ENCODE results near the gene NAPG.
"Not testable (repeated sequence)": the region's sequence is repeated elsewhere in the genome, so short reads cannot be mapped to it uniquely, and the experiment has no call there.

Gene NAPG

DNA sequence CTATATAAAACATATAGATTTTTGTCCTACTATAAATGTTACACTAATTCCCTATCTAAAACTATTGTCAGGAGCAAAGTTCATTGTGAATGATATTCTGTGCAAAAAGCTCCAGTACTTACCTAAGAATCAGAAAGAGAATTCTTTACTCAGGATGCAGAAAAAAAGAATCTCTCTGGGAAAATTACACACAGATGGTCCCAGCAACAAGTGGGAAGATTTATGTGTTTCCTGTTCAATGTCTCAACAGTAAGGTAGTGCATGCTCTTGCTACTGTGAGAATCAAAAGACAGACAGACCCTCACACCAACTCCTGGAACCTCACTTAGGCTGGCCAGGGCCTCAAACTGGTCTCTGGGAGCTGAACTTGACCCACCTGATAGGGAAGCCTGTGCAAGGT is 11.2 kb upstream of the NAPG start:
- DNase-seq, result no peak

DNA sequence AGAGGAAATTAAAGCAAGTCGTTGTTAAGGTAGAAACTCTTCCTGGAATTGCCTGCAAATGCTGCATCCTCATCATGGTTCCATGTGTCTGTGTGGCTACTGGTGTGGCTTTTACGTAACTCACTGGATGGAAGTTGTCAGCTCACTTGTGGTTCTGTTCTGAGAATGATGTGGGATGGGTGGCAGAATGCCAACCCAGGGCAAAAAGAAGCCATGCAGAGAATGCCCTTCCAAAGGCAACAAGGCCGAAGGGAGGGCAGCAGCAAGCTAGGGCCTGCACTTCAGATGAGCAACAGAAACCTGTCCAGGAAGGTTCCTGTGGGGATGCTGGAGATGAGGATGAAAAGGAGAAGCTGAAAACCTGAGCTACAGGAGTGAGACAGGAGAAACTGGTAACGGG is 10.4 kb upstream of the NAPG start:
- DNase-seq, result no peak

DNA sequence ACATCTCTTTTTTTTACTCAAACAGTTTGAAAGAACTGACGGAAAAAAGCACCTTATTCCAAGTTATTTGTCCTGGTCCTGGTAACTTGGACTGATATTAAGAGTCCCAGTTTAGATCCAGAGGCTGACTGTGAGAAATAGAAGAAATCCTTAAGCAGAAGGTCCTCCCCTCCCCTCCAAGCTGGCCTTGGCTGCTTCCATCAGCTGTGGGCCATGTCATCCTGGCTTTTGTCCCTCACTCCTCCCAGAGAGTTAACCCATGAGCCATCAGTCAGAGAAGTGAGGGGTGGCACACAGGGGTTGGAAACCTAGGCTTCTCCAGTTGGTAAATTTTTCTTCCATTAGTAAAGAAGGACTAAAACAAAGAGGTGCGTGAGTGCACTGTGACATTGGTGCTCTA is 9.7 kb upstream of the NAPG start:
- no peak for DNase-seq

DNA sequence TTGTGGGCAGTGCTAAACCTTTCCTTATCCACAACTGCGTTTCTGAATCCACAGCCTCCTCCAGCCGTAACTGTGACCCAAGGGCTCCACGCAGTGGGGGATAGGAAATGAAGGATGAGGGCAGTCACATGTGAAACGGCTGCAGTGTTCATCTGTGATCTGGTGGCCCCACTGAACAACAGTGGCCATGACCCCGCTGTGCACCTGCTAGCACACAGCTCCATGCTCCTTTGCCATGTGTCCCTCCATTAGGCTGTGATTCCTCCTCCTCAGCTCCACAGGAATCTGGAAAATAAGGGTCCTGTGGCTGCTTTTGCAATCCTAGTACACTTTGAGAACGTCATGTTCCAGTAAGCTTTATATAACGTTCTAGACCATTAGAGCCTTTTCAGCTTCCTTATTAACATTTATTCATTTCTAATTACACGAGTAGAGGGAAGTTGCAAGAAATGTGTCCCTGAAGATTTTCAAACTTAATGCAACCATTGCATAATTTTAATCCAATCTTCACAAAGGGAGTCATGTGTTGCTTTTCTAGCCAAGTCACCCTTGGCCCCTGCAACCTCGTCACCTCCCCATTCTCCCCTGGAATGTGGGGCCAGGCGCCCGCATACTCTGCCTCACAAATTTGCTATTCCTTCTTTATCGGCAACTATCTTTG is 7.1 kb upstream of the NAPG start:
- DNase-seq, result no peak

DNA sequence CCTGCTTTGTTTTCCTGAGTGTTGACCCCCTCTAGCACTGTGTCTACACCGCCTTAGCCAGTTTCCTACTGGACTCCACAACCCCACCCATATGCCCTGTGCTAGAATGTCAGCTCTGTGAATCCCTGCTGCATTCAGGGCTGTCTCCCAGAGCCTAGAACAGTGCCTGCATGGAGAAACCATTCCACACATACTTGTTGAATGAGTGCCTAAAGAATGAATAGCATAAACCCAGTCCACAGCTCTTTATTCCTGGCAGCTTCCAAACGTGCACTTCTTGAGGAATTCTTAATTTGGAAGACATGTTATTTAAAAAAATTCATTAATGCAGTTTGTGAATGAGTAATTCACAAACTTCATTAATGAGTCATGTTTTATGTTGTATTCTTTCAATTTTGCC is 6.5 kb upstream of the NAPG start:
- no peak for DNase-seq

DNA sequence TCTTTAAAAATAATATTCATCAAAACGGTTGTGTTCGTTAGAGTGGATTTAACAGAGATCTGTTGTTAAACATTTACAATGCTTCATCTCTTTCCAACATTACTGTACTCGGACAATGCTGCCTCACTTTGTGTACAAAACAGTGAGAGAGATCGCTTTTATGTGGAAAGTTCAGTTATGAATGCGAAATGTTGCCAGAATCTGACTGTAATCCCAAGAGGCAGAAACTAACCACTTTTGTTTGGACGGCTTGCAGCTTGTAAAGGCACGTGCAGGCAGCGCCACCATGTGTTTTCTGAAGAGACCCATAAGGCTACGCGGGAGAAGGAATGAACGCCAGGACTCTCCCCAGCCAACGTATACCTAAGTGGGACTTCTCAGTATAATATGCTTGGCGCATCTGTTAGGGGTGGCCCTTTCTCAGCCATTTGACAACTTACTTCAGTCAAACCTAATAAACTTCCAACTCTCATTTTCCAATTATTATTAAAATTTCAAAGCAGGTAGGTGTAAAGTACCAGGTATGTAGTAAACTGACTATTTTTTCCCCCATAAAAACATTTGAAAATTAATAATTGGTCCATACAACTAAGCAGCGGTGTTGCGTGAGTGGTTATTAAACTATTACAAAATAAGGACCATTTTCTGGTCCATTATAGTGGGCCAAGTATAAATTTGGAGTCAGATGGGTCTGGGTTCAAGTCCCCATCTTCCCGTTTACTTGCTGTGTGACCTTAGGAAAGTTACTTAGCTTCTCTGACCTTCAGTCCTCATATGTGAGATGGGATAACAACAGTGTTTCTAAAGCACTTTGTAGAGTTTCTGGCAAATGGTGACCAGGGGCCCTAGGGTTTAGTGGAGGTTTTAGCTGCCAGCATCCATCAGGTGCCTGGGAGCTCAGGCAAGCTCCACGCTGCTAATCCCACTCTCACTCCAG is 5.6 kb upstream of the NAPG start:
- no peak for DNase-seq

DNA sequence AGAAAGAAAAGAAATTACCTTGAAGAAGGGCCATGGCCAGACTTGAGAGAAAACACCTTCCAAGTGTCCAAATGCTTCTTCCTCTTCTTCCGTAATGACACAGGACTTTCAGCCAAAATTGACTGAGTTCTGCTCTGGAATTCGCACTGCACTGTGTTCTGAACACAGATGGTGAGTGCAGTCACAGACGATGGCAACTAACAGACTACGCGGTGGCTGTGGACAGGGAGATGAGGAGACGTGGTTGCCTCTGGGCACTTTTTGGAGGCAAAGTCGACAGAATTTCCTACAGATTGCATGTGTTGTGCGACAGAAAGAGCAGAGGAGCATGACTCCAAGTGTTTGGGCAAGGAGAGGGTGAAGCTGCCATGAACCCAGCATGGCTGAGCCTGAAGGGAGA is 4.3 kb upstream of the NAPG start:
- DNase-seq, result no peak

DNA sequence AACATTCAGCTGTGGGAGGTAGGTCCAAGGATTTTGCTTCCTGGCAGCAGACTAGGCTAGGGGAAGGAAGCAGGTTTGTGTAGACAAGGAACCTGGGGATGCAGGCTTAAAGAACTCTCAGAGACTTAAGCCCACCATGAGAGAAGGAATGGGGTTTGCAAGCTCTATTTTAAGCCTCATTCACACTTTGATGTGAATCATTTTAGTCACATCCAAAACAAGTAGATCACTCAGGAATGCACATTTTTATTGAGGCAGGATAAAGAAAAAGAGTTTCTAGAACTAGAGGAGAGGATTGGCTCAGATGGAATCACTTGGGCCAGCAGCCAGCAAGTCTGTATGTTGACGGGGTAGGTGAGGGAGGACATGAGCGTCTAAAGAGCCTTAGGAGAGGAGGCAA is 3.3 kb upstream of the NAPG start:
- no peak for DNase-seq

DNA sequence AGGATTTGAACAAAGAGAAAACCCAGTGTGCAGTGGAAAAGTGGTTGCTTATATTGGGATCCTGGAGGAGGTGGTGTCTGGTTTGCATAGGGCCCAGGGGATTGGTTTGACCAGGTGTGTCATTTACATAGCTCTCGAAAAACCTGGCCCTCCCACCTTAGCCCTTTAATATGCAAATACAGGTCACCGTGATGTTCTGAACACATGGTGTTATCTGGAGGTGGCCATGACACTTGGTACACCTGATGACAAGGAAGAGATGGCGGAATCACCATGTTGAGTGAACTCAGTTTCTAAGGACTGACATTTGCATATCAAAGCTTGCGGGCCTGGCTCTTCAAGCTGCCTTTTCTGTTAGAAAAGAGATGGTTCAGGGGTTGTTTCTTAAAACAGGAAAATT is 2.3 kb upstream of the NAPG start:
- DNase-seq, result no peak

DNA sequence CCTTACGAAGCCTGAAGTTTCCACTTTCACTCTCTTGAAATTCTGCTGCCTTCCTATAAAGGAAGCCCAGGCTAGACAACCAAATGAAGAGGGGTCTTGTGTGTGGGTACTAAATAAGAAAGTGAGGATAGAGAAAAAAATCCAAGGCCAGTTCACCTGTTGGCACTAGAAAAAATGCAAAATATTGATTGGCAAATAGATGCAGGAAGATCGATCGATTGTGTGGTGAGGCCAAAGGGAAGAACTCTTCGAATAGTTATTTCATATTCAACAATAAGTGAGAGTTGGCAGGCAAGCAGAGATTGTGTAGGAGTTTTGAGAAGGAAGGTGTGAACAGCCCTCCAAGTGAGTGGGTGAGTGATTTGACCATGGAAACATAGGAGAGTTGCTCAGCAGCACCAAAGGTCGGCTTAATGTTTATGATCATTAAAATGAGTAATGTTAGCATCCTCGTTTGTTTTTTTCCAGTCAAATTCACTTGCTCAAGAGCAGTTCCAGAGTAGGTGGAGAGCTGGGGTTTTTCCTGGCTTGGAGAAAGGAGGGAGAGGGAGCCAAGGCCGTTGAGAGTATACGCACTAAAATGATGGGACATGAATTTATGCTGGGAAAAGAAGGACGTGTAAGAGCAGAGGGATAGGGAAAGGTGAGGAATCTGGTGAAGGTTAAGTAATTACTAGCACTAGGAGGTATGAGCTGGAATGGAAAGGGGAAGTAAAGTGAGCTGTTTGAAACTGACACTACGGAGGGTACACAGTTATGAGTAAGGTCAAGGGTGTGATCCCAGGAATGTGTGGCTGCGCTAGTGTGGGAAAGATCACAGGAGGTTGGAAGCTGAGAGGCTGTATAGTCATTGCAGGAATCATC is 1.1 kb upstream of the NAPG start:
- DNase-seq, result no peak

DNA sequence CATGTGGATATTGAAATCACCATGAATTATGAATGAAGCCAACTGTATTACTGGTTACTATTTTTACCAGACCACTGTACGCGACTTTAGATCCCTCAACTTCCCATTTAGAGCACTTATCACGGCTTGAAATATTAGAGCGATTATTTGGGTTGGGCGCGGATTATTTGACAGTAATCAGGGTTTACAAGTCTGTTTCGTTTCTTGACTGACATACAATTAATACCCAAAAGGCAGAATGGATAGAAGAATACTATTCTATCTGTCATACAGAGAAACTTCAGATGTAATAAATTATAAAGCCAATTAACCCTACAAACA is 496 bp upstream of the NAPG start:
- DNase-seq, result no peak

DNA sequence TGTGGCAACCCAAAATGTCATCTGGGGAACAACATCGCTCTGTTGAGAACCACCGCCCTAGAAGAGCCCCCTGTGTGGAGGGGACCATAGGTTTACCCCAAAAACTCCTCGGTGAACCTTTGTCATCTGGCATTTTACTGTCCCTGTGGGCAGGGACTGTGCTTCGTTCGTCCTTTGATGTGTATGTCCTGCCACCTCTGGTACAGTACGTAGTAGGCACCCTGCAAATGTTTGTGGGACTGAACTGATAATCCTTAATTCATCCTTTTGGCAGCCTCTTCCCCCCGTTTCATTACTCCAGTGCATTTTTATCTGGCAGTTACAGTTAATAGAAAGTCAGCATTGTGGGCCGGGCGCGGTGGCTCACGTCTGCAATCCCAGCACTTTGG is 728 bp downstream of the NAPG start:
- no peak for DNase-seq

DNA sequence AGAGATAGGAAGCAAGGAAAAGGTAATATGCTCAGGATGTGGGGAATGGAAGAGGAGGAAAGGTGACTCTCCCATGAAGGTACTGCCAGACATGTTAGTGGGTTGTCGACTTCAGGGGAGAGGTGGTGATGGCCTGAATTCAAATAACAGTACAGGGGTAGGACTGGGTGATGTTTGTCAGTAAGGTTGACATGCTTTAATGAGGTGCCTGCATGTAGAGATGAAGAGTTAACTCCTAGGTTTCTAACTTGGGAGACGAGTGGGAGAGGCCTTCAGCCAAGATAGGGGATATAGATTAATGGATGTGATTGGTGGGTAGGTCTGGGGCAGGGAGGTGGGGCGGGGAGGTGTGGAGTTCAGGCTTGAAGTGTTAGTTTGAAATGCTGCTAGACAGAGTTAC is 2.6 kb downstream of the NAPG start:
- no peak for DNase-seq

DNA sequence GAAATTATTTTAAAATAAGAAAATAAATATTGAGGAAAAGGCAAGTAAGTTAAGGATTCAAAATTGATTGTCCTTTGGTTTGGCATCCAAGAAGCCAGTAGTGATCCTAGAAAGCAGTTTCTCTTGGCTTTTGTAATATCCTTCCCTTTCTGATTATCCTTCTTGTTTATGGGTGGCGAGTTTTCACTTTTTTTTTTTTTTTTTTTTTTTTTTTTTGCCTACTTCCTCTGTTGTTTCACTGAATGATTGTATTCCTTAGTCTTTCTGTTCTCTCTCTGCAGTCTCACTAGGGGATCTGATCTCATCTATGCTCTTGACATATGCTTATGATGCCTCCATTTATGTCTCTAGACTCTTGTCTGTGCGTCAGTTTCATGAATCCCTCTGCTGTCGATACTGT is 4.2 kb downstream of the NAPG start:
- DNase-seq, result no peak

DNA sequence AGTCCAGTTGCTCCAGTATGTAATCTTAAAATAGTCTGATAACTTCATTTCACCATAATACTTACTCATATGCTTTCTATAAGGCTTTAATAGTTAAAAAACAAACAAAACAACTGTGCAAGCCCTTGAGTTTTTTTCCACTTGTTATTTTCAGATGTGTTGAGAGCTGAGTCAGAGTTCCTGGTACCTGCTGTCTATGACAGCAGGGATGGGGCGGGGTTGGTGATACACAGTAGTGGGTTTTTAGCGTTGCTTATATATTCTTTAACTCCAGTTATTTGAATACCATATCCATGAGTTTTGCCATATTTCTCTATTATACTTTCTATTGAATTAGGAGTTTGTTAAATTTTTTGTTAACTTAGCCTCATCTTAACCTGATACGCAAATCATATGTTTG is 5.0 kb downstream of the NAPG start:
- DNase-seq, result no peak

DNA sequence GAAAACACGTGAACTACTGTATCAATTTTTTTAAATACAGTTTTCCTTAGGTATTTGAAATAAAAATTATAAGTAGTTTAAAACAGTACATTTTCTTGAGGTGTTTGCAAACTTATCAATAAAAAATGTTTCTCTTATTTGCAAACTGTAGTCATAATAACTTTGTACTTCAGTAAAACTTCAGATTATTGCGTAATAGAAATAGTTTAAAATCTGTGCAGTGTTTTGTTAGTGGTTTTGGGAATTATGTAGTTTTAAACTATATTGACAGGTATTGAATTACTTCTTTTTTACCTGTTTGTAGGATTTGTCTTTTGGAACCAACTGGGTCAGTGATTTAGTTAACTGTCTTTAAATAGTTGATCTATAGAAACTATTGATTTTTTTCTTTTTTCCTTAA is 7.3 kb downstream of the NAPG start:
- DNase-seq, result no peak

DNA sequence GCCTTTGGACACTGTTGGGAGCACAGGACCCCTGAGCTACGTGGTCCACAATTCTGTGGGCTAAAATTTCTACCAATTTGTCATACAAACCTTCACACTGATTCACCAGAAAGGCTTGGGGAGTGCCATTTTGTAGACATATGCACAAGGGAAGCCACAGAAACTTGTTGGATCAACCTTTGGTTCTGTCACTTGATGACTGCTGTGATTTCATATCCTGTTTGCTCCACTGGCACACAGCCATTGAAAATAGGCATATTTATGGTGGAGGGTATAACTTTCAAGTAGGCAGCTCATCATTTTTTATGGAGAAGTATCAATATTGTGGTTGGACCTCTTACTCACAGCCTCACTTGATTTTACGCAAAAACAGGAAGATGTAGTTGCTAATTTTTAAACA is 10.5 kb downstream of the NAPG start:
- DNase-seq, result no peak

DNA sequence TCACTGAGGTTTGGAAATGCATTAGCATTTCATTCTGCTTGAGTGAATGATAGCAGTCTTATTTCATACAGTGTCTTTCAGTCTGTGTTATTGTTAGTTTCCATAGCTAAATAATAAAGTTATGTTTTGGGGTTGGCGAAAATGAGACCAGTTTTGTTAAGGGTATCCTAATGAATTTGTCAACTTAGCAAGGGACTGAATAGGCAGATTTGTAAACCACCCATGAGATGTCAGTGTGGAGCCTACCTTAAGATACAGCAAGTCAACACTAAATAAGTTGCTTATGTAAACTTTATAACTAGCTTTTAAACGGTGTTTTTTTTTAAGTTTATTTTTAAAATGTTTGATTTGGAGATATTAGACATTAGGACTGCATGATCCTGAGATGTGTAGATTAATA is 11.9 kb downstream of the NAPG start:
- DNase-seq, result no peak

DNA sequence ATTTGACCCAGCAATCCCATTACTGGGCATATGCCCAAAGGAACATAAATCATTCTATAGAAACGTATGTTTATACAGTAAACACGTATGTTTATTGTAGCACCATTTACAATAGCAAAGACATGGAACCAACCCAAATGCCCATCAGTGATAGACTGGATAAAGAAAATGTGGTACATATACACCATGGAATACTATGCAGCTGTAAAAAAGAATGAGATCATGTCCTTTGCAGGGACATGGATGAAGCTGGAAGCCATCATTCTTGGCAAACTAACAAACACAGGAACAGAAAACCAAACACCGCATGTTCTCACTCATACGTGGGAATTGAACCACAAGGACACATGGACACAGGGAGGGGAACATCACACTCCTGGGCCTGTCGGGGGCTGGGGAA is 13.3 kb downstream of the NAPG start:
- DNase-seq, result not testable (repeated sequence)

DNA sequence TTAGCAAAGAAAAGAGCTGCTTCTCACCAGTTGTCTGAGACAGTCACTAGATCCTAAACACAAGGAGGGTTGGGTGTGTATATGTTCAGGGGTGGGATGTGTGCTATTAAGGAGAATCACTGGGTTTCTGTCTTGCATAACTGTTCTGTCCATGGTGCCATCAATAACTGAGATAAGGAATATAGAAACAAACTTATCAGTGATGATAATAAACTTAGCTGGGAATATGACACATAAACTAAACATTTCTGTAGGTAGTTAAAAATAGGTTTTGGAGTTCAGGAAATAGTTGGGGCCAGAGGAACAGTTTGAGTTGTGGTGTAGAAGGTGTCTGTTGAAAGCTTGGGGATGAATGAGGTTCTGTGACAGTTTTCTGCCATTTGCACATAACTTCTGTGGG is 17.4 kb downstream of the NAPG start:
- DNase-seq, result no peak

DNA sequence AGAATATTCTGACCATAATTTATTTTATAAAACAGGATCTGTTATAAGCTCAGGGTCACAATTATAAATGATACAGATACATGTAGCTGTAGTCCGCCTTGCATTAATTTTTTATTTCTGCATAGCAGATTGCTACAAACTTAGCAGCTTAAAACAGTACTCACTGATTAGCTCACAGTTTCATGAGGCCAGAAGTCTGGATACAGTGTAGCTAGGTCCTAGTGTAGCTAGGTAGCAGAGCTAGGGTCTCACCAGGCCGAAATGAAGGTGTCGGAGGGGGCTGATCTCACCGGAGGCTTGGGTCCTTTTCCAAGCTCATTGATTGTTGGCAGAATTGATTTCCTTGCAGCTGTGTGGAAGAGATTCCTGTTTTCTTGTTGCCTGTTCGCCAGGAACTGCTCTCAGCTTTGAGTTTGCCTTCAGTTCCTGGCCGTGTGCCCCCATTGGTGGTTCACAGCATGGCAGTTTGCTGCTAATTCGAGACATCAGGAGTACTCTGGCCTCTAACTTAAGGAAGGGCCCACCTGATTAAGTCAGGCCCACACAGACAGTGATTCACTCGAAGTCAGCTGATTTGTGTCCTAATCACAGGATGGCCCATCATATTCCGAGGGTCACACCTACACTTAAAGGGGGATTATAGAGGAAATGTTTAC is 18.4 kb downstream of the NAPG start:
- no peak for DNase-seq

DNA sequence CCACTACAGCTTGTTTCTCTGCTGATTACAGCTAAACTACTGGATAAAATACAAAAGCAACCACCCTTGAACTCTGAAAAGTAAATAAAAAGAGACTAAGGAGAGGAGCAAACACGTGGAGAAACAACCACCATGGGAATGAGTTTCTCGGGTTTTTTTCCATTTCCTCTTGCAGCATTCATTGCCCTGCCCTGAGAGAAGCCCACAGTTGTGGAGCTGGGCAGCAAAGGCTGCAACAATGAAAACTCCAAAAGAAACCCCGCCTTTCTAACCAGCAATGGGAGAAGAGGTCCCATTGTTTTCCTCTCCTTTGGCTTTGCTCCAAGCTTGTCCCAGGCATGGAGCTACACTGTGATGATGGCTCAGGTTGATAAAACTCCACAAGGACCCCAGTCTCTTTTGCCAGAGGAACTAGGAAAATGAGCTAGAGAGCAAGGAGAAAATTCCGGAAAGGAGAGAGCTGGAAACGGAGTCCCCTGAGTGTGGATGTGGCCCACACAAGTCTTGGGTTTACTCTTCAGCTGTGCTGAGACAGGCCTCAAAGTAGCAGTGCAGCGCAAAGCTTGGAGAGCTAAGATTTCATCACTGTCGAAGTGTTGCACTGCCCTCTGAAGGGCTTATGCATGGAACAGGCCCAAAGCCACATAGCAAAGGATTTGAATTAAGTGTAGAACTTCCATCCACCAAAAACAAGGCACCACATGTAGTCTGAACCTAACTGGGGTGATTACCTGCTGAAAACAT is 20.9 kb downstream of the NAPG start:
- DNase-seq, result no peak

DNA sequence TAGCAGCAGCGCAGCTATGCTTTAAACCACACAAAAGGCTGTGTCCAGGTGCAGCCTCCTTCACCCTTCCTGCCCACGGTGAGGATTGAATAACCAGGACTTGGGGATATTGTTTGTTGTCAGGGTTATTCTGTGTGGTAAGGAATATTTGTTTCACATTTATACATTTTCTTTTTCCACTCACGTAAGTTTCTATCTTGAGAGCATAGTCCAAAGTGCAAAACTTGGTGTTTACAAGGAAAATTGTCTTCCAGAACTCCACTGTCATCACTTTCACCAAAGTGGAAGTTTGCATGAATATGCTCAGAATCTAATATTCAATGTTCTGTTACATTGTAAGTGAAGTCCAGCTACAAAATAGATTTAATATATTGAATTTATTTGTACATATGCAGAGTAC is 26.4 kb downstream of the NAPG start:
- no peak for DNase-seq
